ENCODE results near the gene NLRC5. TPM values are rescaled to one million over a fixed set of nuclear protein-coding genes. Genes with fewer than 3 reads are reported as not detected.

NLRC5 gene
- total RNA-seq, 1 experiment from 2014 or later = 29.7 TPM

DNA sequence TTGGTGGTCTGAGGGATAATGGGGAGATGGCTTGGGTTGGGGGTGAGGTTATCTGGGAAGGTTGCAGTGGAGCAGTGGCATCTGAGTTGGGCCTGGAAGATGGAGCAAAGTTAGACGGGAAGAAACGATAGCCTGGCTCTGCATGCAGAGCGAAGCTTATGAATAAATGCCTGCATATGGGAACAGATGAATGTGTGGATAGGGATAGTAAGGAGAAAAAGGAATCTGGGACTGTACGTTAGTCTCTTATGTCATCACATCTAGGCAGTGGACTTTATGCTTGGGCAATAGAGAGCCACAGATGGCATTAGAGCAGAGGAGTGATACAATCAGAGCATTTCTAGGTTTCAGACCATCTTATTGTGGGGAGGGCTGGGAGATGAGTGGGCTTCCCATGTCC, 136.0 kb downstream of the NLRC5 start:
- no TSS peak for BruUV-seq (replicated peaks)
- TF ChIP-seq, protein P1, sequence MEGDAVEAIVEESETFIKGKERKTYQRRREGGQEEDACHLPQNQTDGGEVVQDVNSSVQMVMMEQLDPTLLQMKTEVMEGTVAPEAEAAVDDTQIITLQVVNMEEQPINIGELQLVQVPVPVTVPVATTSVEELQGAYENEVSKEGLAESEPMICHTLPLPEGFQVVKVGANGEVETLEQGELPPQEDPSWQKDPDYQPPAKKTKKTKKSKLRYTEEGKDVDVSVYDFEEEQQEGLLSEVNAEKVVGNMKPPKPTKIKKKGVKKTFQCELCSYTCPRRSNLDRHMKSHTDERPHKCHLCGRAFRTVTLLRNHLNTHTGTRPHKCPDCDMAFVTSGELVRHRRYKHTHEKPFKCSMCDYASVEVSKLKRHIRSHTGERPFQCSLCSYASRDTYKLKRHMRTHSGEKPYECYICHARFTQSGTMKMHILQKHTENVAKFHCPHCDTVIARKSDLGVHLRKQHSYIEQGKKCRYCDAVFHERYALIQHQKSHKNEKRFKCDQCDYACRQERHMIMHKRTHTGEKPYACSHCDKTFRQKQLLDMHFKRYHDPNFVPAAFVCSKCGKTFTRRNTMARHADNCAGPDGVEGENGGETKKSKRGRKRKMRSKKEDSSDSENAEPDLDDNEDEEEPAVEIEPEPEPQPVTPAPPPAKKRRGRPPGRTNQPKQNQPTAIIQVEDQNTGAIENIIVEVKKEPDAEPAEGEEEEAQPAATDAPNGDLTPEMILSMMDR (conservative IDR thresholded peaks at IDR 0.05) = no peak
- no peak for TF ChIP-seq EZH2 (IDR thresholded peaks at IDR 0.05; ENCODE audit: low read depth)
- no peak overlapping the region for H2AFZ ChIP-seq
- no peaks in the 10 kb centered on the region for H3K4me1 ChIP-seq (replicated peaks; ENCODE audit: insufficient read depth)
- no peak for DNase-seq
- H3K4me3 ChIP-seq = no peak overlapping the region
- POLR2A ChIA-PET (ENCODE audit: unreplicated experiment) = no interaction called here
- CTCF ChIA-PET = no interaction called here
- intact Hi-C loops (cut with micrococcal nuclease; ENCODE audit: unreplicated experiment) = no loop called here
- no peaks in the 10 kb centered on the region for H3K27me3 ChIP-seq (ENCODE audit: insufficient read depth, low read depth)
- no peaks in the 10 kb centered on the region for H4K20me1 ChIP-seq (ENCODE audit: insufficient read depth)
- H3K27ac ChIP-seq = no peak overlapping the region
- H3K4me2 ChIP-seq = no peak overlapping the region
- H3K9me2 ChIP-seq (ENCODE audit: insufficient read depth) = no peaks in the 10 kb centered on the region
- no peaks in the 10 kb centered on the region for H3K36me3 ChIP-seq (ENCODE audit: low read depth)
- H3F3A ChIP-seq (ENCODE audit: insufficient read depth, low read depth) = no peaks in the 10 kb centered on the region
- no peaks in the 10 kb centered on the region for H3K79me2 ChIP-seq (ENCODE audit: low read depth)
- H3K9me3 ChIP-seq (ENCODE audit: insufficient read depth, low read depth) = no peaks in the 10 kb centered on the region

DNA sequence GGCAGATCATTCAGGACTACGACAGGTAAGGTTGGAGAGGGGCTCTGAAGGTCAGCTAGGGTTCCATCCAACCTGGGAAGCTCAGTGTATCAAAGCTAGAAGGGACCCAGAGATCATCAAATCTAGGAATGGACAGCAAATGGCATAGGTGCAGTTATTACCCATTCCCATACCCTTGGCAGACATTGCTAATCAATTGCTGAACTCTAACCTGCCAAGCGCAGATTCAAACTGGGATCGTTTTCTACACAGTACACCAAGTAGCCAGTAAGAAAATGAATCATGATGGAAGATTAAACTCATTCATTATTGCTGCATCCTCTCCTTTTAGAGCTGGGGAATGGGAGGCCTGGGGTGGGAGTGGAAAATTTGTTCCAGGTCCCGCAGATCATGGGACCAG, 136.6 kb downstream of the NLRC5 start:
- POLR2A ChIA-PET (ENCODE audit: unreplicated experiment) = no interaction called here
- intact Hi-C loops (cut with micrococcal nuclease; ENCODE audit: unreplicated experiment) = no loop called here
- TF ChIP-seq, protein P1 (conservative IDR thresholded peaks at IDR 0.05) = no peak
- TF ChIP-seq EZH2 (IDR thresholded peaks at IDR 0.05; ENCODE audit: low read depth) = no peak

DNA sequence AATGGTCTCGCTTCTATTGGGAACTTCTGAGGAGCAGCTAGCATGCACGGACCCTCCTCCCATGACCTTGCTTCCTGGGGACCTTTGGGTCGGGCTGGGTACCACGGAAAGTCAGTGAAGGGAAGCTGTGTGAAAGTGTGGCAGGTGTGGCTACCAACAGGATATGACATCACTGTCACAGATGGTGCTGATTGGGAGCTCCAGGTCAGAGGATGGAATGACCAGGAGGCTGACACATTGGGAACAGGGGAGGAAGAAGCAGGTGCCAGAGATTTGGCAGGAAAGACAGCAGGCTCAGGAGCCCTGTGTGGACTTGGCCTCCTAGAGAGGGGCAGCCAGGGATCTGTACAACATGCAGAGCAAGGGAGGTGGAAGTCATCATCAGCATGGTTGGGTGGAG, 137.1 kb downstream of the NLRC5 start:
- Histone ChIP-seq H3K27ac (no peak overlapping the region), H3K27me3 (ENCODE audit: insufficient read depth, low read depth) (no peaks in the 10 kb centered on the region), H2AFZ (no peak overlapping the region), H3K79me2 (ENCODE audit: low read depth) (no peaks in the 10 kb centered on the region), H3K9me3 (ENCODE audit: insufficient read depth, low read depth) (no peaks in the 10 kb centered on the region), H3K4me2 (no peak overlapping the region), H3K36me3 (ENCODE audit: low read depth) (no peaks in the 10 kb centered on the region), H3K4me1 (replicated peaks; ENCODE audit: insufficient read depth) (no peaks in the 10 kb centered on the region), H4K20me1 (ENCODE audit: insufficient read depth) (no peaks in the 10 kb centered on the region), H3K4me3 (no peak overlapping the region), H3F3A (ENCODE audit: insufficient read depth, low read depth) (no peaks in the 10 kb centered on the region), H3K9me2 (ENCODE audit: insufficient read depth) (no peaks in the 10 kb centered on the region)
- BruUV-seq (replicated peaks) = no TSS peak
- intact Hi-C loops (cut with micrococcal nuclease; ENCODE audit: unreplicated experiment) = no loop called here
- POLR2A ChIA-PET (ENCODE audit: unreplicated experiment) = no interaction called here
- DNase-seq = no peak
- TF ChIP-seq, protein P1 (conservative IDR thresholded peaks at IDR 0.05) = no peak
- TF ChIP-seq EZH2 (IDR thresholded peaks at IDR 0.05; ENCODE audit: low read depth) = no peak
- CTCF ChIA-PET = no interaction called here

More for the DNA sequence above, 136.6 kb downstream of the NLRC5 start:
- Histone ChIP-seq H3K27ac (no peak overlapping the region), H2AFZ (no peak overlapping the region), H3K4me2 (no peak overlapping the region), H3K9me3 (ENCODE audit: insufficient read depth, low read depth) (no peaks in the 10 kb centered on the region), H3K36me3 (ENCODE audit: low read depth) (no peaks in the 10 kb centered on the region), H3K27me3 (ENCODE audit: insufficient read depth, low read depth) (no peaks in the 10 kb centered on the region), H3K9me2 (ENCODE audit: insufficient read depth) (no peaks in the 10 kb centered on the region), H3K79me2 (ENCODE audit: low read depth) (no peaks in the 10 kb centered on the region), H3K4me1 (replicated peaks; ENCODE audit: insufficient read depth) (no peaks in the 10 kb centered on the region), H3F3A (ENCODE audit: insufficient read depth, low read depth) (no peaks in the 10 kb centered on the region), H4K20me1 (ENCODE audit: insufficient read depth) (no peaks in the 10 kb centered on the region), H3K4me3 (no peak overlapping the region)
- BruUV-seq (replicated peaks) = no TSS peak
- no peak for DNase-seq
- CTCF ChIA-PET = no interaction called here

Data from PC-9 (cell line).